ENCODE data around the gene CLDN17.

Gene CLDN17, protein sequence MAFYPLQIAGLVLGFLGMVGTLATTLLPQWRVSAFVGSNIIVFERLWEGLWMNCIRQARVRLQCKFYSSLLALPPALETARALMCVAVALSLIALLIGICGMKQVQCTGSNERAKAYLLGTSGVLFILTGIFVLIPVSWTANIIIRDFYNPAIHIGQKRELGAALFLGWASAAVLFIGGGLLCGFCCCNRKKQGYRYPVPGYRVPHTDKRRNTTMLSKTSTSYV

DNA sequence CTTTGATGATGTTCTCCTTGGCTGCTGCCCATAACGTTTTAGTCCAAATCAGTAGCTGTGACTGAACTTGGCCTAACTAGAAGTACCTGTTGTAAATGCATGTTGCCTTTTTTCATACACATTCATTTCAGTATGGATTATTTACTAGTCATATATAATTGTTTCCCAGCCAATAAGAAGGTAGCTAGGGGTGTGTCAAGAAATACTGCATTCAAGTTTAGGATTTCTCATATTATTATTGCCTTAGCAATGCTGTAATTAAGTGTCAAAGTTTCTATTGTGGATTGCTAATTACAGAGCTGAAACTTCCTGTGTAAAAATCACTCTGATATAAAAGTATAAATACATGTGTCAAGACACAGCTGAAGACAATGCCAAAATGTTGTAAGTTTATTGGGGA lies at the start of gene CLDN17:
CLDN17 (minus strand) TSS at position 101 of the 400 bp plus-strand sequence. CDS start 188 bp downstream, outside the sequence.
- DNase-seq, result no peak

DNA sequence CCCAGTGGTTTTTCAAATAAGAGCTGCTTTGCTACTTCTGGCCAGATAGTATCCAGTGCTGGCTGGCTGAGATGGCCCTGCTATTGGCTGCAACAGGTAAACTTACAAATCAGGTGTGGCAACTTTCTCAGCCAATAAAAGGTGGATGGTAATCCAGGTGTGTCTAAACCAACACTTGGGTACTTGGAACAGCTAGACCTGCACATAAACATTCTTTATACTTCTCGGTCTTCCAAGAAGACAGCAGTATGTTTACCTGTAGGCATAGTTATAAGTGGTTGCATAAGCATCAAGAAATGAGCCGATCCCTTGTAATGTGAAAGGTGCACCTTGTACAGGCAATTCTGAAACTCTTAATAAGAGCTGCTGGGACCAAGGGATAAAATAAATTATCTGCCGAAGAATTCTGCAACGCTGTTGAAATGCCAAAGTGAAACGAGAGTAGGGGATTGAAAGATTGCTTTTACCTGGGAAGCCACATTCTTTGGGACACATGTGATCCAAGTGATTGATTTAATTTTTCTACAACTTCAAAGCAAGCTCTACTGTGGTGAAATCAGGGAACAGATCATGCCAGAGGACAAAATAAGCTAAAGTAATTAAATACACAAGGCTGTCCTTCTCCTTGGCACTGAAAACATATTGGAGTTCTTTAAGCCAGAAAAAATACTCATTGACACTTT lies 49.6 kb upstream of the CLDN17 start, which contains the start of gene CLDN8:
CLDN8 (minus strand) TSS at position 57 of the 683 bp plus-strand sequence. CDS start 172 bp downstream, outside the sequence.
- no peak for DNase-seq

DNA sequence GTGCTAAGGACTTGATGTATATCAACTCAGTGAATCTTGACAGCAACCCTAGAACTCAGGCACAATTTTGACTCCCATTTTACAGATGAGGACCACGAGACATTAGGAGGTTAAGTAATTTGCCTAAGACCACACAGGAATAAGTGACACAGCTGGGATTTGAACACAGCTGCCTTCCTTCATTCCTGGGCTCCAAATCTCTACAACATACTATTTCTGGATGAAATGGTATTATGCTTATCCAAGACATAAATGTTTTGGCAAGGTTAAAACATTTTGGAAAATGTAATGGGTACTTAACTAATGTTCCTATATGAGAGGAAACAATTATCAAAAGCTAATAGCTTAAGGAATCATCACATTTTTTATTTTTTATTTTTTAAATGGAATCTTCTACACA lies 44.5 kb upstream of the CLDN17 start:
- no peak for DNase-seq

DNA sequence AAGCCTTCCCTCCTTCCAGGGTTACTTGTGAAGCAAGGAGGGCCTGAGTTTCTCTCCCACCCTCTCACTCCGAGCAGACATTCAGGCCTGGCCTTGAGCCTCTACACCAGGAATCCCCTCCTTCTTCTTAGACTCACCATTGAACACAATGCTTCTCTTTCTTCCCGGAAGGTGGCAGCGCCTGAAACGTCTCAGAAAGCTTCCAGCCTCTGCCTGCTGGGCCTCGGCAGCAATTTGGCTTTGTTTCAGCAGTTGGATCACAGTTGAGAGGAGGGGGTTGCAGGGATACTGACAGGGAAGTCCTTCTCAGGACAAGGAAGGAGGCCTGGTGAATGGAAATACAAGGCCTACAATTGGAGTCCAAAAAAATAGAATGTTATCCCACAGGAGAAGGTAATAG lies 43.0 kb upstream of the CLDN17 start:
- no peak for DNase-seq

DNA sequence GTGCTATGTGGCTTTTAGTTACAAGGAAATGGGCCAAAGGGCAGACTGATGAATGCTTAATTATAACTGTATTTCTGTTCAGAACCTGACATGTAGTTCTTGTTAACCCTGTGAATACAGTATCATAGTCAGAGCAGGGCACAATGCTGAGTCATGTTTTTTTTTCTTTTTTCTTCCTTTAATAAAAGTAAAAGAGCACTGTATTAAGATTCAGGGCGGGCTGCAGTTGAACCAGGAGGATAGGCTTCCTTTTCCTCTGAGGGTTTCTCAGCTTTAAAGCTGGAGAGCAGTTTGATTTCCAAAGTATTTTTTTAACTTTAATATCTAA lies 40.6 kb upstream of the CLDN17 start:
- DNase-seq, result no peak

DNA sequence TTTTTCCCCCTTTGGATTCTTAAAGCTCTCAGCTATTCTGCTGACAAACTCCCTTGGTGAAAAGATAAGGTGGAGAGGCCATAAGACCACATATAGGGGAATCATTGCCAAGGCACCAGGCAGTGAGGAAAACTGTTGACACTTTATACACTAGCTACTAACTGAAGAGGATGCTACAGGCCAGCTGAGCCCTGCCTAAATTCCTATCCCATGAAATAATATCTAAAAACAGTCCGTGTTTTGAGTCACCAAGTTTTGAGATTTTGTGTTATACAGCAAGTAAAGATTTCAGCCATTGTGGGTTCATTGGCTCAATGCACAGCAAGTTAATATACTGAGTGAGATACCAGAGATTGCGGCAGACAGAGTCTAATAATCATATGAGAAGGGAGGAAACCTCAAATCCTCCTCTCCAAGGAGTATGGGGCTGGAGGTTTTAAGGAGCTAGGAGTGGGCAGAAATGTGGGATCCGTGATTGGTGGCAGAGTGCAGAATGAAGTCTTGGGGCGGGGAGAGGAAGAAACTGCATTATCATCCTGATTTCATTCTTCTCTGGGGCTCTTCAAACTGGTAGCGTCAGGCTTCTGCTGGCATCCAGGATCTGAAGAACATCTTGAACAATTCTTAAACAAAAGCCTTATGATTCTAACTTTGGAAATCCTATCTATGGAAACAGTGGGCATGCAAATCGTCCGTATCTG lies 40.1 kb upstream of the CLDN17 start:
- DNase-seq, result no peak

DNA sequence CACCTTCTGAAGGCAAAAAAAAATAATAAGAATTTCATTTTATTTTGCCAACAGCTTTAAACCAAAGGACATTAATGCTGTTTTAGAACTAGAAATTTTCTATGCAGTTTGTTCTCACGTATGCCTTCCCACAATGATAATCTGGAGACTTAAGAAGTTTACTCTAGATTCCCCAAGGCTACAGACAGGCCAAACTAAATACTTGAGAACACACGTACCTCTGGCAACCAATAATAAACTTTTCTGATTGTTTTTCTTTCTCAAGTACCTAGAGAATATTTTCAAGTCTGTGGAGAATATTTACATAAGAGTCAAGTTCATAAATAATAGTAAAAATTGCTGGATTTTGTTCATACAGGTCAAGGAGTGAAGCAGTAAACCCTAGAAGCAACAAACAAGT lies 33.4 kb upstream of the CLDN17 start:
- no peak for DNase-seq

DNA sequence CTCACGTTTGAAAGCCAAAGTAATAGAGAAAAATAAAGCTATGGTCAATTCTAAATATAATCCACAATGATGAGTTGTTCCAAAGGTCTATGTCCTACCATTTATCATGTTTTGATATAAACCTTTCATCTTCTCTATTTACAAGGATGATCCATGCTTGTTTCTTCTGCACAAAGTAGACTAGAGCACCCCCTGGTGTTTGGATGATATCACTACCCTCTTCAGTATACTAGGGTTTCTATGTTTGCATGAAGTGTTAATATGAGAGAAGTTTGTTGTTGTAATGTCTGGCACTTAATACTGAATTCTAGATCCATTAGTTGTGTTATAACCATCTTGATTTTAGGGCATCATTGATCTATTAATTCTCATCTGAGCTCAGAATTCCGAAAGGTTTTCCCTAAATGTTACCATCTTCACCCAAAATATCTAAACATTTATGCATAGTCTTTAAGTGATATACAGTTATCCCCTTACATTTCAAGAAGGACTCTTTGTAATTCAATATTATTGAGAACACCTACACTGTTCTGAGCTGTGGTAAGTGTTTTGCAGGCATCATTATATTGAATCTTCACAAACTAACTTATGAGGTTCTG lies 28.2 kb upstream of the CLDN17 start:
- DNase-seq, result no peak

DNA sequence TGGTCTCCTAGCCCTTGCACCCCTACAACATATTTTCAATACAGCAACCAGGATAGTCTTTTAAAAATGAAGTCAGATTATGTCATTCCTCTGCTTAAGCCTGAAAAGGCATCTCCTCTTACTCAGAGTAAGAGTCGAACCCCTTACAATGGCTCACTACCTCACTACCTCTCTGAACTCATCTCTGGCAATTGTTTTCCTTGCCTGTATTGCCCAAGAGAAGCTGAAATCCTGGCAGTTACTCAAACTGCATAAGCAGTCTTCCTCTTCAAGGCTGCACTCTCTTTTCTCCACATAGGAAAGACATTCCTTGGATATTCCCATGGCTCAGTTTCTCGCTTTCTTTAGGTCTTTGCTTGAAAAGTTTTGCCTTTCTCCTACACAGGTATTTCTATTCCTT lies 26.6 kb upstream of the CLDN17 start:
- DNase-seq, result no peak

DNA sequence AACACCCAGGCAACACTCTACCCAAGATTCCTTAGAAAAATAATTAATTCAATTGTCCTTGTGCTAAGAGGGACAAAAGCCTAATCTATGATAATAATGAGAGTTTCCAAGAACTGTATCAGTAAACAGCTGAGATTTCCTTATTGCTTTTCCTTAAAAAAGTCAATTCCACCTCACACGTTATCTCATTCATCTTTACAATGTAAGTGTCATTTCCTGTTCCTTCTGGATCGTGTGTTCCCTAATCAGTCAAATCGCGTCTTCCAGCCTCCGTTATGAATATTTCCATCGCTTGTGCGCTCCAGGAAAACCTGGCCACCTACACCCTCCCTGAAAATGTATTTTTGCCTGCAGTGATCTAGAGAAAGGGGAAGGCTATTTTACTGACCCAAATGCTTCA lies 23.9 kb upstream of the CLDN17 start:
- DNase-seq, result no peak

DNA sequence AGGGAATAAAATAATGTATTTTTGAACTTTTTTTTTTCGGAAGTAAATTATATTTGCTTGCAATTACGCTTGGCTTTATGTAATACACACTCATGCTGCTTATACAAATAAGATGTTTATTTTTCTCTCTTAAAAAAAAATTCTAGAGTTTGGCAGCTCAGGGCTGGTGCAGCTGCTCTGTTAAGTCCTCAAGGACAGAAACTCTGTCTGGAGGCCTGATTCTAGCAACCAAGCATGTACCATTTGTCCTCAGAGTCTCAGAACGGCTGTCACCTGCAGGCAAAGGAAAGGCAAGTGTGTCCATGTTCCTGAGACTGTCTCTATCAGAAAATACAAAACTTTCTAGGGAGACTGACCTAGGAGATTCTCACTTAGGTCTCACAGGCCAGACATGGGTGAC lies 23.2 kb upstream of the CLDN17 start:
- DNase-seq, result no peak

DNA sequence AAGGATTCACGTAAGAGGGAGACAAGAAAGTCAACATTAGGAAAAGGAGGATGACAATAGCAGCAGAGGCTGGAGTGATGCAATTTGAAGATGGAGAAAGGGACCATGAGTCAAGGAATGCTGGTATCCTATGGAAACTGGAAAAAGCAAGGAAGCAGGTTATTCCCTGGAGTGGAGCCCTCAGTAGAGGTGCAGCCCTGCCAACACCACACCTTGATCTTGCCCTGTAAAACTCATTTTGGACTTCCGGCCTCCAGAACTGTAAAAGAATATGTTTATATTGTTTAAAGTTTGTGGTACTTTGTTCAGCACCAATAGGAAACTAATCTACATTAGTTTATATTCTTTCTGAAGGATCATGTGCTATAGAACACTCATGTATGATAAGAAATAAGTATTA lies 19.6 kb upstream of the CLDN17 start:
- DNase-seq, result no peak

DNA sequence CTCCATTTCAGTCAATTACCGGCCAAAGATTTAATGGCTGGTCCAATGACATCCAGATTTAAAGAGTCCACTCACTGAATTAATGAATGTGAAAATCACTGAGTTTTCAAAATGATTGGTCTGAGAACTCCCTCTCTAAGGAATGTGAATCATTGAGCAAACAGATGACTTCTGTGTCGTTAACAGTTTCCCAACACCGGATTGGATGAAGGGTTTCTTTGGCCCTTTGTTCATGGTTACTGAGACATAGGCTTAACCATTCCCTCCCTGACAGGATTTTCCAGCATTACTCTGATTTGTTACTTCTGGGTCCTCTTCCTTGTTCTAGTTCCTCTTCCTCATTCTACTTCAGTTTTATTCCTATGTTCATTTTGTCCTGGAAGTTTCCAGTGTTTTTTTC lies 1.5 kb upstream of the CLDN17 start:
- no peak for DNase-seq

DNA sequence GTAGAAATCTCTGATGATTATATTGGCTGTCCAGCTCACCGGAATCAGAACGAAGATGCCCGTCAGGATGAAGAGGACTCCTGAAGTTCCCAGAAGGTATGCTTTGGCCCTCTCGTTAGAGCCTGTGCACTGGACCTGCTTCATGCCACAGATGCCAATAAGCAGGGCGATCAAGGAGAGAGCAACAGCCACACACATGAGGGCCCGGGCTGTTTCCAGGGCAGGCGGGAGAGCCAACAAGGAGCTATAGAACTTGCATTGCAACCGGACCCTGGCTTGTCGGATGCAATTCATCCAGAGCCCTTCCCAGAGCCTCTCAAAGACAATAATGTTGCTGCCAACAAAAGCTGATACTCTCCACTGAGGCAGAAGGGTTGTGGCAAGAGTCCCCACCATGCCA lies 434 bp downstream of the CLDN17 start:
- no peak for DNase-seq

DNA sequence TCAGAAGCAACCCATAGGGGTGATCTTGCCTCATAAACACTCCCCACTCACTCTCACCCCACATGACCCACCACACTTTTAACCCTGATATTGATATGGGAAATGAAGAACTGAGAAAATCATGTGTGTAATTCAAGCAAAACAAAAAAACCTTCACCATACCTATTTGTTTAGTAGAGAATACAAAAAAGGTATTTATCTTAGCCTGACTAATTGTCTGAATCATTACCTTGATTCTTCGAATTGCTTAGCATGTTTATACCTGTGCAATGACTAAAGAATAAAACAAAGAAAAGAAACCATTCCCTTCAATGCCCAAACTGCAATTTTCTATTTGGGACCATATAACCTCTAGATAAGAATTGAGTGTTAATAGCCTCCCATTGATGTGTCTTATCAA lies 1.8 kb downstream of the CLDN17 start:
- DNase-seq, result no peak

DNA sequence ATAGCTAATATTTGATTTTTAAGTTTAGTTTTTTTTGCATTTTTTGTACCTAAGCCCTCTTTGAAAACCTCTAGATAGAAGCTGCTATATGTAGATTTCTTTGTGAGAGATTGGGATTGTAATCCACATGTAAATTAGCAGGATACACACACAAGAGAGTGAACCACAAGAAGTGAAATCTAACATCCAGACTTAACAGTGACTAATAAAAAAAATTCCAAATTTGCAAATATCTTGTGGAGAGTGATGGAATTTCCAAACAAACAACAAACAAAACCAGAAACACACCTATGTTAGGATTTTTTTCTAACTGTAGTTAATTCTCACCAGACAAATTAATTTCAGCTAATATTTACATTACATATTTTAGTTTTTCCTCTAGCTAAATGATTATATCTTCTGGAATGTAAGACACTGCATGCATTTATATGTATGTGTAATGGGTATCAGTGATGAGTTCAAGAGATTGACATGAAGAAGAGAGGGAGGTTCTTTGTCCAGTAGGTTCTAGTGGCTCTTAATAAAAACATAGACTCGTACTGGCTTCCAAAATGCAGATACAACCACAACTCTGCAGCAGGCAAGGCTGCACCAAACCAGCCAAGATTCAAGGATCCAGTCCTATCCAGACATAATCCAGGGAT lies 12.8 kb downstream of the CLDN17 start:
- DNase-seq, result no peak

DNA sequence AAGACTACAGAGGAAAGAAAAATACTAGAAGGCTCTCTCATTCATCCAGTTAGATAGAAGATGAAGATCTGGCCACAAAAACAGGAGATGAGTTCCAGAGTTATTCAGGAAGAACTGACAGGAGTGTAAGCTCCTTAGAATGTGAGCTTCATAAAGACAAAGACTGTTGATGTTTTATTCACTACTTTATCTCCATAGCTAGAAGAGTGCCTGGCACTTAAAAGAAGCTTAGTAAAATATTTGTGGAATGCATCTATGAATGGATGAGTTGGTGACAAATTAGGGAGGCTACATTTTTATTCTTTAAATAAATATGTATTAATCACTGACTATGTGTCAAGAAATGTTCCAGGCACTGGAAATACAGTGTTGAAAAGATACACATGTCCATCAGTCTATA lies 13.8 kb downstream of the CLDN17 start:
- DNase-seq, result no peak

DNA sequence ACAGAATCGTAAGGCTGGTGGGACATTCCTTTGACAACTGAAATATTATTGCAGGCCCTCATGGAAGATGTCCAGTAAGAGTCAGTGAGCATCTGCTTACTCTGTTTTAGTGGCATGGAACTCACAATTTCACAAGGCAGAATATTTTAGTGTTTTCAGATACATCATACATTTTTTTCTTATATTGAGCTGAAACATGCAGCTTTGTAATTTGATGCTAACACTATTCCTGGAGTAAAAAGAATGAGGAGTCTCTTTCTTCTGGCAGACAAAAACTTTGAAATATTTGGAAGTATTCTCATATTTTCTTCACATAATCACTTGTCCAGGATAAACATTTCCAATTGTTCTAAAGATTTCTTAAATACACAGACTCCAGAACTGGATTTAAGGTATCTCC lies 17.7 kb downstream of the CLDN17 start:
- DNase-seq, result no peak

DNA sequence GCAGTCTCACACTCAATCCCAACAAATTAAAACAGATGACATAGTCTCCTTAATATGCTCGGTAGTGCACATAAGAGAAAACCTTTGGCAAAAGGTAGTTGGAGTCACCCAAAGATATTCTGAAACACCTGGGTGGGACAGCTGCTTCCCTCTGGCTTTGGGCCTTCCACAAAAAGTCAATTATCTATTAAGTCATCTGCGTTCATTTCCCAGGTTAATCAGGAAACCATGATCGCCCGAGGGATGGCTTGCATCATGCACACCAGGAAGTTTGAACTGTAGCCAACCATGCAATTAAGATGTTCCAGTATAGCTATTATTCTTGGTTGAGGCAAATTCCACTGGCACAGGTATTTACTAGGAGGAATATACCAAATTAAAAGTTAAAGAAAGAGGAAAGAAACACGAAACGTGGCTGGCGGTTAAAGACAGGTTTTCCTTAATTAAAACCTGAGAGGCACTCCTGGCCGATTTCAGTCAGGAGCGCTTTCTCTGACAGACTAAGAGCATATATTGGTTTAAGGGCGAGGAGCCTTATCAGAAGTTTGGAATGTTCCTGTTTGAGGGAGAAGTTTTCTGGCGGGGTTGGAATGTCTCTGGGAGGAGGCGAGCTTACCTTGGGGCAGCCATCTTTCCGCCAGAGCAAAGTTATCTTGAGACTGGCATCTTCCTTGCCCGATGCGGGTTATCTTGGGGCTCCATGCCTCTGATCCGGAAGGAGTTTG lies 19.9 kb downstream of the CLDN17 start:
- DNase-seq, result no peak

DNA sequence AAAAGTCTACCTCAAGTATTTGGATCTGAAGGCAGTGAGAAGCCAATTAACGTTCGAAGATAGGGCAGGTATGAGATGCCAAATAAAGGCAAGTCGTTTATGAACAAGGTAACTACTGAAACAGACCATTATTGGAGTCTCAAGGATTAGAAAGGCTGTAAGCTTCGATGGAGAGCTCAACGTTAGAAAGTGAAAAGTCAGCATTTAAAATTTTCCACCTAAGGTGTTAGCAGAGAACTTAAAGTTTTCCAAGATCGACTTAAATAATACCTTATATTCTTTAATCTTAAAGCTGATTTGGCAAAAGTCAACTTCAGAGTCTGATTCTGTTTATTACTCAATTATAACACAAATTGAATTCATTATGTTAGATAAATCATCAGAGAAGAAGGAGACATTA lies 28.1 kb downstream of the CLDN17 start:
- DNase-seq, result no peak

DNA sequence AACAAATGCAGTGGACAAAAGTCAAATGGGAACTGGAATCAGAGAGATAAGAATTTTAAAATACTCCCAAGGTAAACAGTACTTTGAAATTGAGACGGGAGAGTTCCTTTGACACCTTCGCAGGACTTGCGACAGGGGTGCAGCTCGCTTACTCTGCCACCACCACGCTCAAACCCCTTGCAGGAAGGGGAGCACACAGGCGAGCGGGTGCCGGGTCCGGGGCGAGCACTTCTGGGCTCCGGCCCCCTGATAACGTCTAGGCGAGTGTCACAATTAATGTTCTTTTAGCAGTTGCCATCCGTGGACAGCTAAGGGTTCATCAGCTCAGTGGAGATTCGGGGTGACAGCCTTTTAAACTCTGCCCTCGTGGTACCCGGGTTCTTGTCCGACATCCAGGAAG lies 37.4 kb downstream of the CLDN17 start:
- DNase-seq, result no peak

DNA sequence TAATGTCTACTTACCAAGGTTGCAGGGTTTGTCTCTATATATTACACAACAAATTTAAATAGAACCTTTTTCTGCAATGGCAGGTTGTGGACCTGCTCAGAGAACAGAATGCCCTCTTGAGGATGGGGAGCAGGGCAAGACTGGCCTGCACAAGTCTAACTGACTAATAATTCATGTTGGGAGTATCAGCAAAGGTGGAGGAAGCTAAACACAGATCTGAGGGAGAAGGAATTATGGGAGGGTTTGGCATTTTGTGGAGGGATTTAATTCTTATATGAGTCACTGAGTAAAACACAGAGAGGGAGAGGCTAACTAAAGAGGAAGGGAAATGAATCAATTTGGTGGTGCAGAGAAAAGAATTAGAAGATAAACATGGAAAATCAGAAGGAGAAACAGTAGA lies 40.0 kb downstream of the CLDN17 start:
- DNase-seq, result no peak

DNA sequence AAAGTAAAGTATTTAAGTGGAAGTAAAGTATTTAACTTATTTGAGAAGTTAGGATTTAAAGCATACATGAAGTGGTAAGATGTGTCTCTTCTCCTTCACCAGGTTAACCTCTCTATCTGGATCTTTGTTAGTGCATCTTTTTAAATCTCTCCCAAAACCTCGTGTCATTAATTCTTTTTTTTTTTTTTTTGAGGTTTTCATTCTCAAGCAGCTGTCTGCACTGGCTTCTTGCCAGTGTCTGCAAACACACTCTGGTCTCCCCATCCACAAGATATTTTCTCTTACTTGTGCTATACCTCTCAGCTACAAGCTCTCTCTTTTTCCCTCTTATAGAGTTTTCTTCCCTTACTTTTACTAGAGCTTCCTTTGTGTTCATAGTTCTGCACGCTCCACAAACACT lies 49.0 kb downstream of the CLDN17 start:
- no peak for DNase-seq

All from activated T-cell treated with anti-CD3 and anti-CD28 coated beads, Interleukin-2, amount 50 U/mL, for 1 hour (primary cell).